HG02870 (cell line): ENCODE measurements around the gene FAM222A.

Source experiments
- ATAC-seq: cut with Tn5 transposase; IDR thresholded peaks from one replicate; pipeline ENCODE4 v1.9.1; 2021; ENCODE audit warnings: mild to moderate bottlenecking, moderate library complexity; ENCODE audit not compliant: unreplicated experiment

FAM222A gene

GRCh38 chr12:109713187-109714070, at the start of gene FAM222A:
FAM222A (plus strand) TSS chr12:109713825; CDS start chr12:109744147, 30,322 bp downstream.
- peak; percentile 89 for ATAC-seq

DNA sequence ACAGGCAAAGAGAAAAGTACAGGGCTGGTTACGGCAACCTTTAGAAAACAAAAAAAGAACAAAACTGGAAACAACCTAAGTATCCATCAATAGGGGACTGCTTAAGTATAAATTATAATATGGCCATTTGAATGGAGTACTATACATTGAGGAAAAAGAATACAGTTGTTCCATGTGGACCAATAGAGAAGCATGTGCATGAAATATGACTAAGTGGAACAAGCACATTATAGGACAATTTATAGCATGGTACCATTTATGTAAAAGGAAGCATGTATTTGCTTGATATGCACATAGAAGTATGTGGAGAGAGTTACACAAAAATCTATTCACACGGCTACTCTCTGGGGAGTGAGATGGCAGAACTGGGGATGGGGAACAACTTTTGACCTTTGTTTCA, 49.2 kb upstream of the FAM222A start:
- no peak for ATAC-seq

DNA sequence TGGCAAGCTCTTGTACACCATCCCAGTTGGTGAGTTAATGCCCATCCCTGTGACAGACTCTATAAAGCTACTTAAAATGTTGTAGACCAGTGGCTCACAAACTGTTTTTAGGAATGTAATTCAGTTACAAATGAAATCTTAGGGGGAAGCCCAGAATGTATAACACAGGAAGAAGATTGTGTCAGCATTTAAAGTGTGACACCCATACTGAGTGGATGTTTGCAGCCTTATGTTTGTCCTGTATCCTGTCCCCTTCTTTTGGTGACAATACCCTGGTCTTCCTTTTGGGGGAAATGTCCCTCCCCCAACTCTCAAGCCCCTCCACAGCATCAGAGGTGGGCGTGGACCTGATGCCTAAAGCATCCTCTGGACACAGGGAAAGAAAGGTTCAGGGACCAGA, 47.6 kb upstream of the FAM222A start:
- ATAC-seq, result no peak

DNA sequence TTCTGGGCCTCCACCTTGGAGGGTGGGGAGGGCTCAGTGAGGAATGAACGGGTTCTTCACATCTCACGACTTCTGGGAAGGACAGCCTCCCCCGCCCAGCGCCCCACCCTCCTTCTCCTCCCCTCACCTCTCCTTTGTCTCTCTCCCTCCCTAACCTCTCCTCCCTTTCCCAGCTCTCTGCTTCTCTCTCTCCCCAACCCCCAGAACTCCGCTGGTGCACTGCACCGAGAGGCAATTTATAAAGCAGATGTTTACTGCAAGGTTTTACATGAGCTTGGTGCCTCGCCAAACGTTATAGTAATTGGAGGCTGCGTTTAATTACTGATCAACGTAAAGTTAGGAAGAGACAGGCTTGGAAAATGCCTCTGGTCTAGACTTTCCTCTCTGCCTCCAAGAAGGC, 42.9 kb upstream of the FAM222A start:
- ATAC-seq, result no peak

DNA sequence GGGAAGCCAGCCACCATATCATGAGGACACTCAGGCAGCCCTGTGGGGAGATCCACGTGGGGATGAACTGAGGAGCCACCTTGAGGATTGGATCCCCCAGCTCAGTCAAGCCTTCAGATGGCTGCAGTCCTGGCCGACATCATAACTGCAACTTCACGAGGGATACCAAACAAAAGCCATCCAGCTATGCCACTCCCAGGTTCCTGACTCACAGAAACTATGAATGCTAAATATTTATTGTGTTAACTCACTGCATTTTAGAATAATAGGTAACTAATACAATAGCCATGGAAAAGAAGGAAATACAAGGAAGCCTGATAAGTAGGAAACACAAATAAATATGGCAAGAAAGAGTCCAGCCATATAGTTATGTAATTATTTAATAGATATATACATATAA, 42.1 kb upstream of the FAM222A start:
- ATAC-seq, result no peak

- ATAC-seq, result no peak
Measured at GRCh38 chr12:109673379-109673778, 40.2 kb upstream of the FAM222A start.

GRCh38 chr12:109673884-109674283, 39.7 kb upstream of the FAM222A start:
- no peak for ATAC-seq

- no peak for ATAC-seq
Measured at GRCh38 chr12:109675411-109675810, 38.2 kb upstream of the FAM222A start.

GRCh38 chr12:109677279-109677691, 36.3 kb upstream of the FAM222A start:
- no peak for ATAC-seq

GRCh38 chr12:109678719-109679118, 34.9 kb upstream of the FAM222A start:
- ATAC-seq, result no peak

DNA sequence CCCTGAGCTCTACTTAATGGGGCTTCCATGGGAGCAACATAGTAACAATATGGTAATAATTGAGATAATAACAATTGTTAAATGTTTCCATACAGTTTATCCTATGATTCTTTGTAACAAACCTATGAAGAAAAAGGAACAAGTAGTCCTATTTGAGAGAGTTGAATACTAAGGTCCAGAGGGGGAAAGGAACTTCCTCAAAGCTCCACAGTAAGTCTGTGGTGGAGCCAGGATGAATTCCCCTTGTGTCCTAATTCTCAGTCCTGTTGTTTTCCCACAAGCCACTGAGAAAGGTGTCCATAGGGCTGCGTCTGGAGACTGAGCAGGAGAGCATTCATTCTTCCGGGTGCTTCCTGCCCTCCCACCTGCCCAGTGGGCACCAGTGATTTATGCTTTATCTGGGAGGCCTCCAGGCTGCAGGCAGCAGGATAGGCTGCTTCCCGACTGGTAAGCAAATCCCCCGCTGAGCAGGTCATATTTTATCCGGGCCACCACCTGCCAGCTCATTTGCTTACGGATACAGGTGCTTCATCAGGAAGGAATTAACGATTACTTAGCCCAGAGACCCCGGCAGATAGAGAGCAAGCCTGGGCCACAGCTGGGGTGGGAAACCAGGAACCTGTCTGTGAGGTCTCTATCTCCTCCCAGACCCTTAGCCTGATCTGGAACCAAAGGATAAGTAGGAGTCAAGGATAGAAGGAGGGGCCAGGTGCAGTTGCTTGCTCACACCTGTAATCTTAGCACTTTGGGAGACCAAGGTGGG, 33.9 kb upstream of the FAM222A start:
- no peak for ATAC-seq

- ATAC-seq, result no peak
Measured at GRCh38 chr12:109680264-109681005, 33.2 kb upstream of the FAM222A start.

DNA sequence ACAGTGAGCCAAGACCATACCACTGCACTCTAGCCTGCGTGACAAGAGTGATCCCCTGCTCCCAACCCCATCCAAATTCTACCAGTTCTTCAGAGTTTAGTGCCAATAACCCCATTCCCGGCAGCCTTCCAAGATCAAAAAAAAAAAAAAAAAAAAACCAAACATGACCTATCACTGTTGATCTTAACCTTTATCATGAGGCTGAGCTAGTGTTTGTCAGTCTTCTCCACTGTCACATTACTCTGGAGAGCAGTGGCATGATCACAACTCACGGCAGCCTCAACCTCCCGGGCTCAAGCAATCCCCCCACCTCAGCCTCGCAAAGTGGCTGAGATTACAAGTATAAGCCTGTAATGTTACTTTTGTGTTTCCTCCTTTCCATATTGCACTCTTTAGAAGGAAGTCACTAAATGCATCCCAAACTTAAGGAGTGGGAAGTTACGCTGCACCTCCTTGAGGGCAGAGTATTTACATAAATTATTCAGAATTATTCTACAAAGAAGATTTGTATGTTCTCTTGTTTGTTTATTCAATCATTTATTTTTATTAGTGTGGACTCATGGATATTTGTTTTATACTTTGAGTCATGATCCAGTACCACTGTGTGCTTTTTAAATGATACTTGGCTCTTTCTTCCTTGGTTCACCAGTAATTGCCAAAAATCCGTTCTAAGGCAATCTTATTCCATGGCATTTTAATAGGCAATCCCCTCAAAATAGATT, 31.5 kb upstream of the FAM222A start:
- ATAC-seq, result no peak

DNA sequence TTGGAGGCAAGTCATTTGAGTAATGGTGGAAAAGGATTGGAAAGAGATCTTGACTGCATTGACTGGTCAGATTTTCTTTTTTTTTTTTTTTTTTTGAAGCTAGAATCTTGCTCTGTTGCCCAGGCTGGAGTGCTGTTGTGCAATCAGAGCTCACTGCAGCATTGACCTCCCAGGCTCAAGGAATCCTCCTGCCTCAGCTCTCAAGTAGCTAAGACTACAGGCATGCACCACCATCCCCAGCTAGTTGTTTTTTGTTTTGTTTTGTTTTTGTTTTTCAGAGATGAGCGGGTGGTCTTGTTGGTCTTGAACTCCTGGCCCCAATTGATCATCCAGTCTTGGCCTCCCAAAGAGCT, 30.9 kb upstream of the FAM222A start:
- ATAC-seq, result no peak

DNA sequence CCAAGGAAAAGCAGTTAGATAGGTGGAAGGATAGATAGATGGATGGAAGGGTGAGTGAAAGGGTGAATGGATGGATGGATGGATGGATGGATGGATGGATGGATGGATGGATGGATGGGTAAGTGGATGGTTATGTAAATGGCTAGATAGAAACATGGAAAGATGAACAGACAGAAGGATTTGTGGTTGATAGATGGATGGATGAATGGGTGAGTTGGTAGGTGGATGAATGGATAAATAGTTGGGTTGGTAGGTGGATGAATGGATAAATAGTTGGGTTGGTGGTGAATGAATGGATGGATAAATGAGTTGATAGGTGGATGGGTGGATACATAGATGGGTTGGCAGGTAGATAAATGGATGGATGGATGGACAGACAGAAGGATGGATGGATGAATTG, 30.3 kb upstream of the FAM222A start:
- no peak for ATAC-seq

- no peak for ATAC-seq
Measured at GRCh38 chr12:109685574-109686447, 27.8 kb upstream of the FAM222A start.

GRCh38 chr12:109686523-109686922, 27.1 kb upstream of the FAM222A start:
- ATAC-seq, result no peak

- ATAC-seq, result no peak
Measured at GRCh38 chr12:109687250-109687649, 26.4 kb upstream of the FAM222A start.

- no peak for ATAC-seq
Measured at GRCh38 chr12:109689426-109689825, 24.2 kb upstream of the FAM222A start.

DNA sequence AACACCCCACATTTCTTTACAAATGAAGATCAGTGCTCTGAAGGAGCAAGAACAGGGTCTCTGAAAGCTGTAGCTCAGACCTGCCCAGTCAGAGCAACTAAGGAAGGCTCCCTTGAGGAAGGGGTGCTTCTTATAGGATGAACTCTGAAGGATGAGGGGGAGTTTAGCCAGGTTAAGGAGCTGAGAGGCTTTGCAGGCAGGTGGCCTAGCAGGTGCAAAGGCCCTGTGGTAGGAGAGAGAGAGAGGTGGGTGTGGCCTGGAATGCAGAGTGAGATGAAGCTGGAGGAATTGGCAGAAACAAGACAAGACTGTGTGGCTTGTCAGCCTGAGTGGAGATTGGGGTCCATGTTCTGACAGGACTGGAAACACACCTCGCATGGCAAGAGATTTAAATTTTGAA, 20.5 kb upstream of the FAM222A start:
- no peak for ATAC-seq
